ENCODE data around the gene VIL1. TPM values are rescaled to one million over a fixed set of nuclear protein-coding genes. Genes with fewer than 3 reads are reported as not detected.

VIL1 gene
- total and polyA plus RNA-seq, 9 of the 15 experiments (the other 6 are each of a cell fraction or from before 2014, with no cell fraction given) = 0.51 to 2.7 (median 1.2) TPM

- TF ChIP-seq EZH2 (IDR thresholded peaks at IDR 0.05; ENCODE audit: borderline replicate concordance, low read depth, low read length) = no peak
- TF ChIP-seq PHB2 (IDR thresholded peaks at IDR 0.05; ENCODE audit: low read depth) = no peak
- TF ChIP-seq TCFL5 (CRISPR knock-in tag; conservative IDR thresholded peaks at IDR 0.05) = no peak
- peak; percentile 99 for TF ChIP-seq HINFP (tag; conservative IDR thresholded peaks at IDR 0.05; ENCODE audit: low read depth)
- peak; percentile 21 to 54; a peak in 2 of 4 replicates for TF ChIP-seq SIN3A (IDR thresholded peaks at IDR 0.05; ENCODE audit: borderline replicate concordance in 2 of 2, control insufficient read depth in 1 of 2, low read depth in 2 of 2, low read length in 2 of 2)
- peak; percentile 89 to 98 for TF ChIP-seq SRF (CRISPR knock-in tag; IDR thresholded peaks at IDR 0.05)
- no peak for TF ChIP-seq ZBTB49 (CRISPR knock-in tag; IDR thresholded peaks at IDR 0.05; ENCODE audit: borderline replicate concordance)
- peak; percentile 90 for TF ChIP-seq RBM25 (IDR thresholded peaks at IDR 0.05; ENCODE audit: low read depth, low read length, severe bottlenecking)
- TF ChIP-seq CBFB (CRISPR knock-in tag; IDR thresholded peaks at IDR 0.05) = 0 out of 2 replicates have a peak, but pooled peaks have one; percentile 21
- peak; percentile 90 for TF ChIP-seq POLR2G (IDR thresholded peaks at IDR 0.05; ENCODE audit: low read depth, low read length)
- peak; percentile 57 for TF ChIP-seq ETS1 (conservative IDR thresholded peaks at IDR 0.05; ENCODE audit: control insufficient read depth, low read depth, low read length)
- TF ChIP-seq BCOR (IDR thresholded peaks at IDR 0.05) = peak; percentile 96
- TF ChIP-seq FIP1L1 (IDR thresholded peaks at IDR 0.05; ENCODE audit: low read depth, low read length, poor library complexity, severe bottlenecking) = no peak
- peak; percentile 85; the same call in 1 of the 2 replicates for TF ChIP-seq CBX1 (IDR thresholded peaks at IDR 0.05; ENCODE audit: low read depth)
- peak; percentile 71; the same call in 1 of the 2 replicates for TF ChIP-seq GTF2E2 (tag; IDR thresholded peaks at IDR 0.05)
- TF ChIP-seq MITF (IDR thresholded peaks at IDR 0.05) = peak; percentile 57; the same call in 1 of the 2 replicates
- peak; percentile 55; the same call in 1 of the 2 replicates for TF ChIP-seq FOXP1 (CRISPR knock-in tag; IDR thresholded peaks at IDR 0.05)
- no peak for TF ChIP-seq ATF4 (CRISPR knock-in tag; IDR thresholded peaks at IDR 0.05)
These were observed 21.0 kb upstream of the VIL1 start (continued) for GRCh38 chr2:218397820-218398436.

Measured in K562 (cell line).